GM12892 (cell line): Measurements from ENCODE around the gene AKR1C3.

Experiments used
- DNase-seq: peaks from one replicate; pipeline ENCODE4 v3.0.0; 2011; ENCODE audit not compliant: insufficient read length
- FAIRE-seq: peaks from 2 replicates; lab custom pipeline; 2011; peaks lifted over from hg19 to GRCh38; lab: Jason Lieb, UNC
- POLR2A ChIP-seq: IDR thresholded peaks from 2 replicates; pipeline ENCODE4 v1.6.1; 2011; ENCODE audit warnings: low read depth, low read length, control low read depth
- POLR2AphosphoS5 ChIP-seq: IDR thresholded peaks from 2 replicates; pipeline ENCODE4 v1.6.1; 2011; ENCODE audit warnings: low read depth, low read length, control low read depth
- TAF1 ChIP-seq: IDR thresholded peaks from 2 replicates; pipeline ENCODE4 v1.6.1; 2011; ENCODE audit warnings: low read depth, mild to moderate bottlenecking, control low read depth, low read length, borderline replicate concordance

The AKR1C3 gene

DNA sequence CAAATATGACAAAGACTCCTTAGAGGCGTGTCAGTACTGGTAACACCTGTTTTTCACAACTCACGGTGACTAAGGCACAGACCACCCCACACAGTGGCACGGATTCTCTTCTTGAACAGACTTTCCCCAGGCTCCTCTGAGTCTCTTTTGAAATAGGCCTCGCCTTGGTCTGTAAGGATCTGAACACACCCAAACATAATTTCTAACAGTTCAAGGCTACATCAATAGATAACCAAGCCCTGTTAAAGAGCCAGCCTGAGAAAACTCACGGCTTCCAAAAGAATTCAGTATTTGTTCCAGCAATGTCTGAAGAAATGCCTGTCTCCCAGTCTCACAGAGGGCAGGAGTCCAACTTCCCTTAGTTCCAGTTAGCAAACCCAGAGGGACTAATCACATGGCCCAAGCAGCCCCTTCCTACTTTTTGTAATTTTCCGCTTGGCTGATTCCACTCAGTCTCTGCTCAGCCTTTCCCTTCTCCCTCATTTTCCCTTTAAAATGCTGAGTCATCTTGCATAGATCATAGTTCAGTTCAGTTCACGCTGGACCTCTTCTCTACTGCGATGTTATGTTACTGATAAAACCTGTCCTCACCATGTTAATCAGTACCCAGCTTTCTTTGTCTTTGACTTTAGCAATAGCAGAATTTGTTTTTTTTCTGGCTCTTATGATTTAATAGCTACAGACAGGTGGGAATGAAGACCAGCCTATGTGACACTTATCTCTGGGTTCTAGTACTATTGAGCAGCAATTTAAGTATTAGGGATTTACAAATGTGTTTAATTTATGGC is 22.6 kb upstream of the AKR1C3 start:
- FAIRE-seq = no peak
- TF ChIP-seq TAF1 (no peak), POLR2A (no peak), POLR2AphosphoS5 (no peak)
- DNase-seq = no peak

DNA sequence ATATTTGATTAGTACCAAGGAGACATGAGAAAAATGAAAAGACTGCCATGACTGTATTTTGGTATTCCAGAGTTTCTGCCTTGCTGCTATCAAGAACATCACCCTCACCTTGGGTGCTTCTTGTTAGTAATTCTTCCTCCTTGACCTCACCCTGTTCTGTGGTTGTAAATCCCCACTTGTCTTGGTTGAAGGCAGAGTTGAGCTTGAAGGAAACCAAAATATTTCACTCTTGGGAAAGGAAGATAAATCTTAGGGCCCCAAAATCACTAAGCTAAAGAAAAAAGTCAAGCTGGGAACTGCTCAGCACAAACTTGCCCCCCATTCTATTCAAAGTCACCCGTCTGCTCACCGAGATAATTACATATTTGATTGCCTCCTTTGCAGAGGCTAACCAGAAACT is 20.6 kb upstream of the AKR1C3 start:
- TF ChIP-seq POLR2A (no peak), POLR2AphosphoS5 (no peak), TAF1 (no peak)
- DNase-seq (no peak), FAIRE-seq (no peak)

DNA sequence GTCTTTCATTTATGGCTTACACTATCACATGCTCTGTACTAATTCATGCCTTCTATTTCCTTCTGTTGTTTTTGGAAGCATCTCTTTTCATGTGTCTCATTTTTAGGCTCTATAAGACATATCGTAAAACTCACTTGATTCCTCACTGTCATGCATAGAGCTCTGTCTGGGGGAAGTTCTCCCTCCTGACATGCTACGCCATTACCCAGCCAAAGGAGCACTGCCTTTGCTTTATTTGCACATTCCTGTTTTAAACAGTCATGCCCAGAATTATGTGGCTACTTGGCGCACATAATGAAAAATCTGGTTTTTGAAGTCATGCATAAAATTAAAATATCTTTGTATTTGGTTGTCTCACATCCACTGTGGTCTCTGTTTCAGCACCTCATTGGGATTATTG is 17.6 kb upstream of the AKR1C3 start:
- TF ChIP-seq POLR2A (no peak), POLR2AphosphoS5 (no peak)
- no peak for FAIRE-seq
- no peak for DNase-seq

DNA sequence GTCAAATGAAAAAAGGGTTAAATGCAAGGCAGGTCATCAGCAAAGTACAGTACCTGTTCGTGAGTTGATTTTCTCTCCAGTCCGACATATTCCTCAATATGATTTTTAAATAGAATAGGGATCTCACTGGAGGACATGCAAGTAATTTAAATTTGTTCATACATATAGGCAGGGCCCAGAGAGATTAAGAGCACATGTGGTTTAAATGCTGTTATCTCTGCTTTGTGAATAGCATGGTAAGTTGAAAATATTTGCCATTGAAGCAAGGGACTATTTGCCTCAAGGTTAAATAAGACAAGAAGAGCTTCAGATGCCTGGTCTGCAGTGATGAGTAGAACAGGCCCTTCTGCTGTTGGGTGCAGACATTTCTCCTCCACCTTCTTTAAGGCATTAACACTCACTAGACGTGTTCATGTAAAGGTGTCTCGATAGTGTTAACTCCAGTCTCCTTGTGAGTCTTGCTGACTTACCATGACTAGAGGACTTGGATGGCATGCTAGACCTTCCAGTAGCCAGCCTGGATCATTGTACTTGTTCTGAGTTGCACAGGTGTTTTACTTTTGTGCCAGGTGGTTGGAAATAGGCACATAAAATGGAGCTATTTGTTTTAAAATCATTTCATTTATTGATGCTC is 15.6 kb upstream of the AKR1C3 start:
- DNase-seq = no peak
- no peak for TF ChIP-seq POLR2AphosphoS5
- TF ChIP-seq TAF1 = no peak
- no peak for TF ChIP-seq POLR2A
- FAIRE-seq = no peak

DNA sequence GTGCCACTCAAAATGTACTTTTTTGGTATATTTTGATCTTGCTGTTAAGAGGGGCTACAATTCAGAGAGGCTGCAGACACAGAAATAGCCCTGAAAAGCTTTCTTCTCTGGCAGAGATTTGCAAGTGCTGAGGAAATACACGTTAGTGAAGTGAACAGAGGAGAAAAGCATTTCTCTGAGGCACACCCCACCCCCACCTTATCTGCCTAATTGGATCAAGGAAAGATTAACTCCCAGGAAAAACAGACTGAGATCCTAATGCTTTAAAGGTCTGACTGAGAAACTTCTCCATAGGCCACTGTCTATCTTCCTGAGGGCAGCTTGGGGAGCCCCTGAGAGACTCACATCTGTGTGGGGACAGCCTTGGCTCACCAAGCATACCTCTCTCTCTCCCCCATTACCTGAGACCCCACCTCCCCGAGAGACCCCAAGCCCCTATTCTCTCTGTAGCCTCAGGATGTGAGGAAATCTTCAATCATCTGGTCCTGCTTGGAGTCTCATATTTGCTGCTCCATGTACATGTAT is 14.8 kb upstream of the AKR1C3 start:
- no peak for TF ChIP-seq POLR2A
- no peak for TF ChIP-seq POLR2AphosphoS5
- no peak for TF ChIP-seq TAF1
- FAIRE-seq (no peak), DNase-seq (no peak)

DNA sequence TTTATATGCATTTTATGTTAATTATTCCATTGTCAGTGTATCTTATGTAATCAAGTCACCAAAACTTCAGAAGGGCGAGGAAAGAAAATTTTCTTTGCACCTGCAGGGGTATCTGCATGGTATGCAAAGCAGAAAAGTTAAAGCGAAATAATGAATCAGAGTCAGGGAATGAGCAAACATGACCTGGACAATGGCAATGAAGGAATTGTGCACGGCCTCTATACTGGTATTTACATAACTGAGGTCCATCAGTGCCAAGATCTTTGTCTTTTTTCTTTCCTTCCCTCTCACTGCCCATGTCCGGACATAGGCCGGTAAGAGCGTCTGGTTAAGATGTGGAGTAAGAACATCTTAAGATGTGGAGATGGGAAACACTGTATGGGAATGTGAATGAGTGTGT is 14.4 kb upstream of the AKR1C3 start:
- DNase-seq (no peak), FAIRE-seq (no peak)
- no peak for TF ChIP-seq POLR2AphosphoS5
- no peak for TF ChIP-seq TAF1
- TF ChIP-seq POLR2A = no peak

DNA sequence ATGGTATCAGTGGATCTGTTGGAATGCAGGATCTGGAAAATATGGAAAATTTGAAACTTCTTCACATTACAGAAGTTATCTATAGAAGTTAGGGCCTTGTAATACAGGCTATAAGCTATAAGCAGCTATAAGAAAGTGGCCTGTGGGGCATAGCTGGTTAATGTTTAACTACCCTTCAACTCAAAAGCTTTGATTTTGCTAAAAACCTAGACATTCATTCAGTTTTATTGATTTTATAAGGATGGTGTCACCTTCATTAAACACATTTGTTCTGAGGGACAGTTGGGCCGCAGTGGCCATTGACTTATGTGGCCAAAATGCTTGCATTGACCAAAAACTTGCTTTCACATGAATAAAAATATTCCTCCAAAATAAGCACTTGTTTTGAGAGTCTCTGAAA is 13.1 kb upstream of the AKR1C3 start:
- DNase-seq (no peak), FAIRE-seq (no peak)
- TF ChIP-seq POLR2A (no peak), POLR2AphosphoS5 (no peak), TAF1 (no peak)

DNA sequence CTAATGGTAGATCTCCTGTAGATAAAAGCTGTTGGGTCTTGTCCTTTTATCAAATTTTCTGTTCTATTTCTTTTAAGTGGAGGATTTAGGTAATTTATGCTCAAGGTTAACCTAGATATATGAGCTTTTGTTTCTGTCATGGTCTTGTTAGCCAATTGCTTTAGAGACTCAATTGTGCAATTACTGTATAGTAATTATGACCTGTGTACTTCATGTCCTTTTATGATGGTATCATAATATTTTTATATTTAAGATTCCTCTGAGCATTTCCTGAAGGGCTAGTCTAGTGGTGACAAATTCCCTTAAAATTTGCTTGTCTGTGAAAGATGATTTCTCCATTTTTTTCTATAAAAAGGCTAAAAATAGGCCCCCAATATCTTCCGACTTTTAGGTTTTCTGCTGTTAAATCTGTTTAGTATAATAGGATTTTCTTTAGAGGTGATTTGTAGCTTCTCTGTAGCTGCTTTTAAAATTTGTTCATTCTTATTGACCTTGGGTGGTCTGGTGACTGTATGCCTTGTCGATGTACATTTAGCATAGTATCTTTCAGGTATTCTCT is 5.4 kb upstream of the AKR1C3 start:
- DNase-seq = no peak
- TF ChIP-seq POLR2A (no peak), POLR2AphosphoS5 (no peak), TAF1 (no peak)
- FAIRE-seq = no peak

DNA sequence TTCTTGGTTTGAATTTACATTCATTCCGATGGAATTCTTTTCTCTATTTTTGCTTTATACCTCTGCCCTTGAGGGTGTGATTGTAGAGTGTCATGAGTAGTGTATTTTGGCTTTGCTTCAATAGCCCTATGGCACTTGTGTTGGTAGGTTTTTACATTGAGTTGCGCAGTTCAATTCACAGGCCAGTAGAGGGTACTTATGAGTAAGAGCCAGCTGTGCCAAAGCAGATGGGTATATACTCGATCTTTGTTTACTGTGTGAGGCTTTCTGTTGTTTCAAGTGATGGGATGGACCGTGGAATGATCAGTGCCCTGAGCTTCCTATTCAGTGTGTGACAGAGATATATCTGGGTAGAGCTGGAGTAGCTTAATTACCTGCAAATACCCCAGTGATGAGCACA is 4.3 kb upstream of the AKR1C3 start:
- FAIRE-seq (no peak), DNase-seq (no peak)
- no peak for TF ChIP-seq TAF1
- no peak for TF ChIP-seq POLR2A
- no peak for TF ChIP-seq POLR2AphosphoS5

DNA sequence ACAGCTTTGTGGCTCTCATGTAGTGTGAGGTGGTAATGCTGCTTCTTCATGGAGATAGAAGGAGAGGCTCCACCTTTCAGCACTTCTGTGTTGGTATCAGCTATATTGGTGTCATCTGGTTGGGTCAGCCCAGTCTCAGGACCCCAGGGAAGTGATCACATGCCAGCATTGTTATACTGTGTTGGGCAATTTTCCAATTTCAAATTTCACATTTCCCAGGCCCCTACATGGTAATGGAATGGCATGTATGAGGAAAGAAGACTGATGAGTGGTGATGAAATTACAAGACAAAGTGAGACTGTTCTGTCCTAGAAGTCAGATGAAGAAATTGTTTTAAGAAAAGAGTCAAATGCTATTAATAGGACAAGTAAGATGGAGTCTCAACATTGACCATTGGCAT is 3.7 kb upstream of the AKR1C3 start:
- TF ChIP-seq TAF1 (no peak), POLR2AphosphoS5 (no peak), POLR2A (no peak)
- FAIRE-seq = no peak
- no peak for DNase-seq

DNA sequence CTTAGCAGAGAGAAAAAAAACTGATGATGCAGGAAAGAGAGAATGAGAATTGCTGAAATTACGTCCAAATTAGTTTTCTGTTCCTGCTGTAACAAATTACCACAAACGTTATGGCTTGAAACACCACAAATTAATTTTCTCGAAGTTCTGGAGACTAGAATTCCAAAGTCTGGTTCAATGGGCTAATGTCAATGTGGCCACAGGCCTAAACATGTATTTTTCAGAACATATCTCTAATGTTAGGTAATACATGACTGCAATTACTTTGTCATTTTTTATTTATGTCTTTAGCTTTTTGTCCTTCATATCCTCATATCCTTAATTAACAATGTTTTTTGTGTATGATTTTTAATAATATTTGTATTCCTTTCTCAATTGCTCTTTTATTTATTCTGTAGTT is 3.0 kb upstream of the AKR1C3 start:
- FAIRE-seq (no peak), DNase-seq (no peak)
- TF ChIP-seq TAF1 (no peak), POLR2A (no peak), POLR2AphosphoS5 (no peak)
